Prostate gland (tissue), 2 donors: Measurements from ENCODE around the gene SCAPER. TPM values are rescaled to one million over a fixed set of nuclear protein-coding genes. Genes with fewer than 3 reads are reported as not detected.

Source experiments
- DNase-seq: peaks from one replicate; pipeline ENCODE4 v3.0.0-alpha.2; 2019; ENCODE audit warnings: low spot score
- H3K27ac ChIP-seq, 2 donors: fragments of 200-600 bp; sonication (generic); 2 replicates each; pipeline ENCODE4 v1.5.1; 2017 to 2019
- H3K27me3 ChIP-seq: fragments of 200-600 bp; sonication (generic); replicated peaks from 2 replicates; pipeline ENCODE4 v1.5.1; 2019; ENCODE audit not compliant: insufficient read depth
- H3K36me3 ChIP-seq, 2 donors: fragments of 200-600 bp; sonication (generic); 1 replicate in 1 of 2; 2 replicates in 1 of 2; pipeline versions ENCODE4 v1.5.1 to v1.8.1; 2017 to 2019
- H3K4me1 ChIP-seq: fragments of 200-600 bp; sonication (generic); replicated peaks from 2 replicates; pipeline ENCODE4 v1.5.1; 2019
- H3K4me3 ChIP-seq, 2 donors: fragments of 200-600 bp; sonication (generic); 2 replicates each; pipeline ENCODE4 v1.5.1; 2017 to 2019
- H3K9me3 ChIP-seq: fragments of 200-600 bp; sonication (generic); 2 replicates; pipeline ENCODE4 v1.5.1; 2017
- POLR2A ChIP-seq: fragments of 450-650 bp; IDR thresholded peaks from one replicate; pipeline ENCODE4 v1.6.1; 2016; ENCODE audit warnings: antibody characterized with exemption, mild to moderate bottlenecking
- POLR2AphosphoS5 ChIP-seq: sonication (generic); formaldehyde crosslinking; IDR thresholded peaks from one replicate; pipeline ENCODE4 v1.6.1; 2017; ENCODE audit warnings: antibody characterized with exemption
- WGBS: methylation state at CpG from one replicate; pipeline ENCODE4 v1.1.5; 2018; 5-methylcytosine and 5-hydroxymethylcytosine counted together
- intact Hi-C: fragments of 100-400 bp; cut with DNase I; formaldehyde crosslinking; loops from one replicate; pipeline ENCODE4 v1.14.2; 2022
- total RNA-seq, 2 donors: library from RNA; depleted of rRNA; stranded (reverse); fragments of >200 nt; gene quantifications; one replicate each; pipeline ENCODE4 v1.1.0, GENCODE V29; 2016
- TF ChIP-seq, protein P1 (sequence below), 4 experiments: fragments of 200-600 bp in 2 of 4; fragments of 450-650 bp in 2 of 4; sonication (generic) in 2 of 4; IDR thresholded peaks; 1 replicate in 3 of 4; 2 replicates in 1 of 4; pipeline ENCODE4 v1.5.1; 2016 to 2019; ENCODE audit warnings: antibody characterized with exemption in 4 of 4, mild to moderate bottlenecking in 2 of 4, moderate library complexity in 2 of 4

The SCAPER gene
- total RNA-seq, 2 donors from 2014 or later = 19.1 to 38.9 TPM

DNA sequence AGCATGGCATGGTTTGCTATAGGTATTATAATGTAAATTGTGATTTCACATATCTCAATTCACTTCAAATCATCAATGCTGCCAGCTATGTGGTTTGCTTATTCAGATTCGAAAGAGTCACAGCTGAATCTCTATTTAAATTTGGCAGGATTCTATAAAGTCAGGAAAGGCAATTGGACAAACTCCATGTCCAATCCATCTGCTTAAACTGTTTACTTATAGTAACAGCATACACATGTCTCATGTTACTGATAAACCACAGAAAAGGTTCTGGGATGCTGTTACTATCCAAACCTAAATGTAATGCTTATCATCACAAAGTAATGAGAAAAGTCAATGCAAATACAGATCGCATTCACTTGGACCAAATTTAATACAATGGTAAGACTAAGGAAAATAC, 338.9 kb downstream of the SCAPER start:
- H3K4me3 ChIP-seq = no peak overlapping the region
- intact Hi-C loops = no loop called here
- WGBS = 48% methylated on average over 2 of the region's 2 CpGs
- H3K9me3 ChIP-seq = no peaks in the 10 kb centered on the region
- H3K4me1 ChIP-seq = no peaks in the 10 kb centered on the region
- no peaks in the 10 kb centered on the region for H3K36me3 ChIP-seq
- no peak for DNase-seq
- H3K27ac ChIP-seq = no peak overlapping the region
- no peak for TF ChIP-seq POLR2A
- TF ChIP-seq, protein P1, sequence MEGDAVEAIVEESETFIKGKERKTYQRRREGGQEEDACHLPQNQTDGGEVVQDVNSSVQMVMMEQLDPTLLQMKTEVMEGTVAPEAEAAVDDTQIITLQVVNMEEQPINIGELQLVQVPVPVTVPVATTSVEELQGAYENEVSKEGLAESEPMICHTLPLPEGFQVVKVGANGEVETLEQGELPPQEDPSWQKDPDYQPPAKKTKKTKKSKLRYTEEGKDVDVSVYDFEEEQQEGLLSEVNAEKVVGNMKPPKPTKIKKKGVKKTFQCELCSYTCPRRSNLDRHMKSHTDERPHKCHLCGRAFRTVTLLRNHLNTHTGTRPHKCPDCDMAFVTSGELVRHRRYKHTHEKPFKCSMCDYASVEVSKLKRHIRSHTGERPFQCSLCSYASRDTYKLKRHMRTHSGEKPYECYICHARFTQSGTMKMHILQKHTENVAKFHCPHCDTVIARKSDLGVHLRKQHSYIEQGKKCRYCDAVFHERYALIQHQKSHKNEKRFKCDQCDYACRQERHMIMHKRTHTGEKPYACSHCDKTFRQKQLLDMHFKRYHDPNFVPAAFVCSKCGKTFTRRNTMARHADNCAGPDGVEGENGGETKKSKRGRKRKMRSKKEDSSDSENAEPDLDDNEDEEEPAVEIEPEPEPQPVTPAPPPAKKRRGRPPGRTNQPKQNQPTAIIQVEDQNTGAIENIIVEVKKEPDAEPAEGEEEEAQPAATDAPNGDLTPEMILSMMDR (IDR thresholded peaks at IDR 0.05) = no peak
- no peak for TF ChIP-seq POLR2AphosphoS5
- H3K27me3 ChIP-seq = no peaks in the 10 kb centered on the region

DNA sequence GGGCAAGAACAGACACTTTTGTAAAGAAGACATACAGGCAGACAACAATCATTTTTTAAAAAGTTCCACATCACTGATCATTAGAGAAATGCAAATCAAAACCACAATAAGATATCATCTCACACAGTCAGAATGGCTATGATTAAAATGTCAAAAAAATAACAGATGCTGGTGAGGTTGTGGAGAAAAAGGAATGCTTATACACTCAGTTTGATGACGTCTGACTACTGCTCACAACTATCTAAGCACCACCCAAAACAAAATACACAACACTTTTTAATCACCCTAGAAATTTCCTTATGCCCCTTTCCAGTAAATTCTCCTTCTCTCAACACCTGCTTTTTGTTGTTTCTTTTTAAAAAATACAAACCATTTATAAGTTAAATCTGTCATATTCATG, 339.8 kb downstream of the SCAPER start:
- DNase-seq = no peak
- H3K27ac ChIP-seq = no peak overlapping the region
- H3K9me3 ChIP-seq = no peaks in the 10 kb centered on the region
- H3K4me3 ChIP-seq = no peak overlapping the region
- TF ChIP-seq POLR2AphosphoS5 = no peak
- TF ChIP-seq, protein P1 (IDR thresholded peaks at IDR 0.05) = no peak
- TF ChIP-seq POLR2A = no peak
- intact Hi-C loops = no loop called here
- 71% methylated on average over 1 of the region's 1 CpG for WGBS
- no peaks in the 10 kb centered on the region for H3K36me3 ChIP-seq
- H3K27me3 ChIP-seq = no peaks in the 10 kb centered on the region
- H3K4me1 ChIP-seq = no peaks in the 10 kb centered on the region

DNA sequence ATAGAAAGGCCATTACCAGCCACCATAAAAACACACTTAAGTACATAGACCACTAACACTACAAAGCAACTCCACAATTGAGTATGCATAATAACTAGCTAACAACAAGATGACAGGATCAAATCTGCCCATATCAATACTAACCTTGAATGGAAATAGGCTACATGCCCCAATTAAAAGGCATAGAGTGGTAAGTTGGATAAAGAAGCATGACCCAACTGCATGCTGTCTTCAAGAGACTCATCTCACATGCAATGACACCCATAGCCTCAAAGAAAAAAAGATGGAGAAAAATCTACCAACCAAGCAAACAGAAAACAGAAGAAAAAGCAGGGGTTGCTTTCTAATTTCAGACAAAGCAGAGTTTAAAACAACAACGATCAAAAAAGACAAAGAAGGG, 349.9 kb downstream of the SCAPER start:
- H3K4me3 ChIP-seq = no peak overlapping the region
- WGBS = 94% methylated on average over 1 of the region's 1 CpG
- no peaks in the 10 kb centered on the region for H3K36me3 ChIP-seq
- no peak overlapping the region for H3K27ac ChIP-seq
- H3K4me1 ChIP-seq = no peaks in the 10 kb centered on the region
- H3K27me3 ChIP-seq = no peaks in the 10 kb centered on the region
- intact Hi-C loops = no loop called here
- TF ChIP-seq POLR2A (no peak), POLR2AphosphoS5 (no peak)
- TF ChIP-seq, protein P1 (IDR thresholded peaks at IDR 0.05) = no peak
- DNase-seq = no peak
- no peaks in the 10 kb centered on the region for H3K9me3 ChIP-seq

DNA sequence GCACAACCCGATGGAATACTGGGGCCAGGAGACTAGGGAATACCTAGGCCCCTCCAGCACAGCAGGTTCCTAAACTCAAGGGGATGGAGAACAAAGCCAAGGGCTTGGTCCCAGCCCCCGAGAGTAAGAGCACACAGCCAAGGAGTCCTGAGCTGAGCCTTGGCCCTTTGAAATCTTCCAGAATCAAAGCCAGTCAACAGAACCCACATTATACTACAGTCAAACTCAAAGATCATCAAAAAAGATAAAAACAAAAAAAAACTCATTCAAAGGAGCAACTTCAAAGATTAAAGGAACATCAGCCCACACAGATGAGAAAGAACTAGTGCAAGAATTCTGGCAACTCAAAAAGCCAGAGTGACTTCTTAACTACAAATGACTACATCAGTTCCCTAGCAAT, 351.6 kb downstream of the SCAPER start:
- DNase-seq = no peak
- H3K36me3 ChIP-seq = no peaks in the 10 kb centered on the region
- WGBS = 53% methylated on average over 2 of the region's 2 CpGs
- no peaks in the 10 kb centered on the region for H3K9me3 ChIP-seq
- H3K4me1 ChIP-seq = no peaks in the 10 kb centered on the region
- TF ChIP-seq POLR2AphosphoS5 (no peak), POLR2A (no peak)
- TF ChIP-seq, protein P1 (IDR thresholded peaks at IDR 0.05) = no peak
- H3K4me3 ChIP-seq = no peak overlapping the region
- no peaks in the 10 kb centered on the region for H3K27me3 ChIP-seq
- intact Hi-C loops = no loop called here
- H3K27ac ChIP-seq = no peak overlapping the region

DNA sequence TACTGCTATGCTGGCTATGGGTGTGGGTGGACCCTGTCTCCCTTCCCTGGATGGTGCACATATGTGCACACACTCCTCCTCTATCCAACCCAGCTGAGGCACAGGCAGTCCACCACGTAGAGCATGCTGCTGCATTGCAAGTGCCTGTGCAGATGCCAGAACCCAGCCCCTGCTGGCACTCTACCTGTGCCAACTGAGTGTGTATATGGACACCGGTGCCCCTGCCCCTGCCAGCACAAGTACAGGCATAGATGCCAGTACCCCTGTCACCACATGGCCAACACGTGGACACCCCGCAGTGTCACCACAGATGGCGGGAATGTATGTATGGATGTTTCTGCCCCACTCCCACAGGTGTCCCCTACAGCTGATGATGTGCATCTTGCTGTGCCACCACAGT, 352.0 kb downstream of the SCAPER start:
- no peak for TF ChIP-seq POLR2AphosphoS5
- no peak for TF ChIP-seq POLR2A
- TF ChIP-seq, protein P1 (IDR thresholded peaks at IDR 0.05) = no peak
- Histone ChIP-seq H3K4me3 (no peak overlapping the region), H3K27me3 (no peaks in the 10 kb centered on the region), H3K36me3 (no peaks in the 10 kb centered on the region), H3K27ac (no peak overlapping the region), H3K9me3 (no peaks in the 10 kb centered on the region), H3K4me1 (no peaks in the 10 kb centered on the region)
- WGBS = 74% methylated on average over 5 of the region's 5 CpGs
- DNase-seq = no peak
- intact Hi-C loops = no loop called here
